Gastrocnemius medialis (tissue), 4 donors: ENCODE data around the gene CRTAC1.

Source experiments
- CTCF ChIP-seq, 5 experiments: fragments of 450-650 bp in 3 of 5; fragments of 200-600 bp in 2 of 5; sonication (generic) in 2 of 5; IDR thresholded peaks in 4 of 5; conservative IDR thresholded peaks in 1 of 5; 1 replicate in 4 of 5; 2 replicates in 1 of 5; pipeline ENCODE4 v1.5.1; 2016 to 2019; ENCODE audit warnings: antibody characterized with exemption in 5 of 5, mild to moderate bottlenecking in 3 of 5, moderate library complexity in 3 of 5
- POLR2A ChIP-seq, 2 donors: fragments of 450-650 bp; IDR thresholded peaks; one replicate each; pipeline ENCODE4 v1.6.1; 2017; ENCODE audit warnings: antibody characterized with exemption in 2 of 2, mild to moderate bottlenecking in 2 of 2, moderate library complexity in 2 of 2

- no peak for TF ChIP-seq POLR2A (IDR thresholded peaks at IDR 0.05)
- no peak for TF ChIP-seq CTCF (IDR thresholded peaks at IDR 0.05 in 4 of 5, conservative IDR thresholded peaks at IDR 0.05 in 1 of 5)
These were observed 137.9 kb downstream of the CRTAC1 start for GRCh38 chr10:97892506-97892905.
